Activated T-cell treated with anti-CD3 and anti-CD28 coated beads for 1 hour (primary cell): ENCODE measurements around the gene MPND.
A peak's percentile ranks its signal among the peaks of the same experiment; 100 is the strongest.

Experiments
- DNase-seq: peaks from one replicate; pipeline ENCODE4 v3.0.0-alpha.2; 2020; ENCODE audit warnings: low read depth

The MPND gene

DNA sequence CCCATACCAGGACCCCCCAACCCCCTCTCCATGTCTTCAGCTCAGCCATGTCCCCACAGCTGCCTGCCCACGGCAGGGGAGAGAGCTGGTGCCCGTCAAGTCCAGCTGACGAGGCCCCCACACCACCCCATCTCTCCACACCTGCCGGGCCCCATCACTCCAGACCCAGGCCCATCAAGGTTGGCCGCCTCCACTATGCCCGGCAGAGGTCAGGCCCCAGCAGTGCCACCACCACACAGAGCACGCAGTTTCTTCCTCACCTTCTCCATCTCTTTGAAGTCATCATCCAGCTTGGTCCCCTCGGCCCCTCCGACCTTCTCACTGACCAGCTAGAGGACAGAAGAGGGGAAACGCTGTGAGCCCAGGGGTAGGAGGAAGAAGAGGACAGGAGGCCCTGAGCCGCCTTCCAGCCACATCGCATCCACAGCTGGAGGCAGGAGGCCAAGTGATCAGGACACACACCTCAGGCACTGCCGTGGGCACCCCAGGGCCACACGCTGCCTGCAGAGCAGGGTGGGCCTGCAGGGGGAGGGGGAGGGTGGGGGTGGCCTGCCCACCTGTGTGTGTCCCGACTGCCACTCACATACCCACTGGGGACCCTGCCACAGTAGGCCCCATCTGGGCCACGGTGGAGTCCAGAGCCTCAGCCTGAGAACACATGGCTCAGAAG lies 23.4 kb downstream of the MPND start:
- DNase-seq = no peak

DNA sequence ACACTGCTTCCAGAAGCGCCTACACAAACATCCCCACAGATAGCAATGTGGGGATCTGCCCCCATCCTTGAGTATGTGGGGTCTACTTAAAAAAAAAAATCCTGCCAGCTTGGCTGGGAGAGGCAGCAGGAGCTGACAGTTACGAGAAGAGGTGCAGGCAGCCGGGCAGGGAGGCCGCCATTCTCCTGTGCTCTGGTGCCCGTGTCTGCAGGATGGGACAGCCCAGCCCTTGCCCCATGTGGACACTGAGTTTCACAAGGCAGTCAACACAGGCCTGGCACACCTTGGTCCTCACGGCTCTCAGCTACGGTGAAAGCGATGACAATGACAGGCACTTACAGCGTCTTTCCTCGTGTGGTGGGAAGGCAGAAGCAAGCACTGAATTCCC lies 24.0 kb downstream of the MPND start:
- DNase-seq = no peak

DNA sequence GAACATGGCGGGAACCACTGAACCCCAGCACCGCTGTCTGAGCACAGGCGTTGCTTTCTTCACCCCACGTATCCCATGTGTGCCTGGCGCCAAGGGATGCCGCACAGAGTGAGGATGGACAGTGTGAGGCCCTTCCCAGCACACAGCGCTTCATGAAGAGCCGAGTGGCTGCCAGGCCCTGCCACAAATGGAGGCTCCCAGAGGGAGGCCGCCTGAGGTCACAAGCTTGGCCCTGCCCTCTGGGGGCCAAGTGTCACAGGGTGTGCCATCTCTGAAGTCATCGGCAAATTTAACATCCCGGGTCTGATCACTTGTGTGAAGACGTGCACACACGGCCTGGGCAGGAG lies 24.4 kb downstream of the MPND start:
- DNase-seq = no peak

DNA sequence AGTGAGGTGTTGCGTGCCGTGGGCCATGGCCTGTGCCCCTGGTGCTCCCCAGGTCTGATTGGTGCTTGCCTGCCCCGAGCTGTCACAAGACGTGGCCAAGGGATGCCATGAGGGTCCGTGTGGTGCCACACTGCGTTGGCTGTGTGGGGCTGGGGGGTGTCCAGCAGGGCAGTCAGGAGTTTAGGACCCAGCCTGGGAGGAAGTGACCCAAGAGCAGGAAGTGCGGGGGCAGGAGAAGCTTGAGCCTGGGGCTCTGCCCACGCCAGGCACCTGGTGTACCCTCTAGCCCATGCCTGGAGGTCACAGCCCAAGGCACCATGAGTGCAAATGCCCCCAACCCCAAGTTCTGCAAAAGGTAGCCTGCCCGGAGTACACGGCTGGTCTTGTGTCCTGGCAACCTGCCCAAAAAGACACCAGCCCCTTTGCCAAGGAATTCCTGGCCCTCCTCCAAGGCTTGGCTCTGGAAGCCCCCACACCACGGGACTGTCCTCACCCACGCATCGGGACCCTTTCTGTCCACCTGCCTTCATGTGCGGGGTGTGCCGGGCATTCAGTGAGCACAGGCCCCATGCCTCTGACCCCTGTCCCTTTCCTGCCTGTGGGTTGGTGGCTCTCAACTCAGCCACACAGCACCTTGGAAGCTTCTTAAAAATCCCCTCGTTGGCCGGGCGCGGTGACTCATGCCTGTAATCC lies 24.9 kb downstream of the MPND start:
- no peak for DNase-seq

DNA sequence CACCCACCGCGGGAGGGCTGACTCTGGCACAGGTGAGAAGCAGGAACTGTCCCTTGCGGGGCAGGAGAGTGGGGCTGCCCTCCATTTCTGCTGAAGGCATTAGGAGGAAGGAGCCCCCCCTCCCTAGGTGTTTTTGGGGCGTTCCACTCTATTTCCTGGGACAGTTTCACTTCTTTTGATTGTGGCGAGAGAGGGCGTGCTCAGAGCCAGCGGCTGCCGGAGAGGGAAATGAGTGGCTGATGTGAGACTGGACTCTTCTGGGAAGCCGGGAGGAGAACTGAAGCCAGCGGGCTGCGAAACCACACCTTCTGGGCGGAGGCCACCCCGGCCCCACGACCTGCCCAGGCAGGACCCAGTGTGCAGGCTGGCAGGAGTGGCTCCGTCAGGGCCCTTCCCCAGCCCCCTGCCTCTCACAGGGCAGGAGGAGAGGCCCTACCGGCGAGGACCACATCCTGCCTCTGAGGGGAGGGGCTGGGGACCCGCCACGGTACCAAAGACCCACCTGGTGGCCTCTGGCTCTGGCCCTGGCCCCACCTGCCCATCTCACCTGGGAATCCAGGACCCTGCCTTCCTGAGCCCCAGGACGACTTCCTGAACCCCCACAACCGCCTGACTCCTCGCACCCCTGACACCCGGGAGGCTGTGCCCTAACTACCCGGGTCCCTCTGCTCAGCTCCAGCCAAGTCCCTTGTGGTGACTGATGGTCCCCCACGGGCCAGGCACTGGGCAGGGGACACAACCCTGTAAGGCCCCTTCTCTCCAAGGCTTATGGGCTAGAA lies 25.9 kb downstream of the MPND start:
- peak; percentile 36 for DNase-seq

DNA sequence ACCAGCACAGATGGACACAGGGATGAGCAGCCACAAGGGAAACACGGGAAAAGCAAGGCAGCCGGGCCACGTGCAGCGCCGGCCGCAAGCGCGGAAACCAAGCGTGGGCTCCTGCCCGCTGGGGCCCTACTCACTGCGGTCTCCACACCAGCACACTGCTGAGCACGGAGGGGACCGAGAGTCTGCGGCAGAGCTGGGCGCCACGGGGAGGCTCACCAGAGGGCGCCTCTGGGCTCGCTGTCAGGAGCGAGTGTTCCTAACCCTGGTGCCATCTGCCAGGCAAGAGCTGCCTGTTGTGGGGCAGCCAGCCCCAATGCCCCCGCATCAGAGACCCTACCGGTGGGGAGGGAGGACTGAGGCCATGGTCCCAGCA lies 26.5 kb downstream of the MPND start:
- peak; percentile 61 for DNase-seq

DNA sequence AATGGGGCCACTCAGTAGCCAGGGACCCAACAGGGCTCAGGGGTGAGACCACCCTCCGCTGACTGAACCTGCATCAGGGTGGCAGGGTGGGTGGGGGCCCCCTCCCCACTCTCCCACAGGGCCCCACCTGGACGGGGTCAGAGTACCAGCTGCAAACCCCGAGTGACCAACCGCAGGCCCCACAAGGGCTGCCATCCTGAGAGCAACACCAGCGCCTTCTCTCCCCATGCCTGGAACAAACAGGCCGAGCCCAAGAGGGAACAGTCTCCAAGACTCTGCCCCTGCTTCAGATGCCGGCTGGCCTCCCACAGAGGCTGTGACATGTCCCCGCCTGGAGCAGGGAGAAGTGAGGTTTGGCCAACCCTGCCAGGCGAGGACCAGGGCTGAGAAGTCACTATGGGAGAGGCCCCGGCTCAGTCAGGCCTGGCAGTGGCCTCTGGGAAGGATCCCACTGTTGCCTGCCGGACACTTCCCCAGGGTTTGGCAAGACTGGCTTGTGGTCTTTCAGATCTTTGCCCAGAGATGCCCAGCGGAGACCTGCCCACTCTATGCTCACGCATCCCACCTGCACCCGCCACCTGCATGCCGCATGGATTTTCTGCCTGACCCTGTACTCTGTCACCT lies 27.2 kb downstream of the MPND start:
- DNase-seq = no peak

DNA sequence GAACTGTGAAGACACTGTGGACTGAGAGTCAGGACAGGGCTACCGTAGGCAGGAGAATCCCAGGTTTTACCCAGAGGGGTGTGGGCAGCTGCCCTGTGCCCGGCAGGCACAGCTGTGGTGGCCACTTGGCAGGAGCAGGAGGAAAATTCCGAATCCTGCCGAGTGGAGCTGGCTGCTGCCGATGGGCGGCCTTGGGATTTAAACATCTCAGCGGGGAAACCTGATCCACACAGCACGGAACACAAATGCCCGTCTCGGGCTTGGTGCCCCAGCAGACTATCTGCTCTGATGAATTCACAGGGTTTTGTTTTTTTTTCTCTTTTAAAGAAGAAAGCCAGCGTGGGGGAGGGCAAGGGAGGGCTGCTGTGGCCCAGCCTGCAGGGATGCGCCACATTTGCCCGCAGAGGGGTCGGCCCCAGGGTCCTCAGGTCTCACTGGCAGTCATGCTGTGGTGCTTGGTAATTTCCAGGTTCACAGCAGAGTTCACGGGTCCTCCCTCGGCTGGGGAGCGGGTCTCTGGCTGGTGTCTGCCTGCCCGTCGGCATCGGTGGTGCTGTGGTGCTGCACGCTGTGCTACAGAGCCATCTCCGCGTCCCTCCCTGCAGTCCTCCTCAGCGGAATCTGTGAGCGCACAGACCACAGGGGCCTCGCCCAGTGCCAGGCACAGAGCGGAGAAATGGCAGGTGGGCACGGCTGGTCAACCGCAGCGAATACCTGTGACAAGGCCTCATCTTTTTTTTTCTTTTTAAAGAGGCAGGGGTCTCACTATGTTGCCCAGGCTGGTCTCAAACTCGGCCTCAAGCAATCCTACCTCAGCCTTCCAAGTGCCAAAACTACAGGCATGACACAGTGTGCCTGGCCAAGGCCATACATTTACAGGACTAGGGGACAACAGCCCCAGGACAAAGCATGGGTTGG lies 28.1 kb downstream of the MPND start:
- no peak for DNase-seq

DNA sequence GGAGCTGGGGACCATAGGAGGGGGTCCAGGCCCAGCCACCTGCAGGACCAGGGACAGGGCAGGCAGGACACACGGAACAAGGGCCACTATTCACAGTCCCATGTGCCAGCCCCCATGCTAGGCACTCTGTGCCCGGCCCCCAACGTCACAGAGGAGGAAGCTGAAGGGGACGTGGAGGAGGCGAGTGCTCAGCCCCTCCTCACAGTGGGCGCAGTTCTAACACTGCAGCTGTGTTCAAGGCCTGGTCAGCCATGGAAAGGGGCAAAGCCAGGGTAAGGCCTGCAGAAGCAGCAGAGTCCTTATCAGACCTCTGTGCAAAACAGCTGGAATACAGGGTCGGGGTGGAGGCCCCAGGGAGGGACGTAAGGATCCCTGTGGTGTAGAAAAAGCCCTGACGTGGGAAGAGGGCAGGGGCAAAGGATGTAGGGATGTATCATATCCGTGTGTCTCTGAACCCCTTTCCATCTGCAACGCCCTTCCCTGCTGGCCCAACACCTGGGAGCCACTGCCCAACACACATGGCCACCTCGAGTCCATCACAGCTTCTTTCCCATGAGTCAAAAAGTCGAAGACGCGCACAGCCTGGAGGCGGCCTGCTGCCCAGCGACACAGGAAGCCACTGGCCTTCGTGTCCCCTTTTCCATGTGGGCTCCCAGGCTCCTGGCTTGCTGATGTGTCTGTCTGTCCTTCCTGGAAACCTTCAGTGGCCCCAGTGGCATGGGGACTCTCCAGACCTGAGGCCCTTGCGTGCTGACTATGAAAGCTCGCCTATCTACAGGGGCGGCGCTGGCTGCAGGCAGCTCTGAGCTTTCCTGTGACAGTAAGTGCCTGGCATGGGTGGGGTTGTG lies 29.0 kb downstream of the MPND start:
- DNase-seq = no peak

DNA sequence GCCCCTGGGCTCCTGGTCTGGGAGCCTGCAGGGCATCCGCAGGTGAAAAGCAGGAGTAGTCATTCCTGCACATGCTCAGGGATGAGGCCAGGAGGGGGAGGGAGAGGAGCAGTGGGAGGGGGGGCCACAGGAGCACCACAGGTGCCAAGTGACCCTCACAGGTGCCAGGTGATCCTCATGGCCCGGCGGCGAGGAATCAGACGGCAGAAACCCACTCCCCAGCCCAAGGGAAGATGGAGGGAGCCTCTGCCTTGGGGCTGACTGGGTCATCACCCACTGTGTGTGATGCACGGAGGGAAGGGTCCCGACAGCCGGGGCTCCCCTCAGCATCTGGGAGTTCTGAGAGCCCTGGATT lies 29.6 kb downstream of the MPND start:
- DNase-seq = no peak

DNA sequence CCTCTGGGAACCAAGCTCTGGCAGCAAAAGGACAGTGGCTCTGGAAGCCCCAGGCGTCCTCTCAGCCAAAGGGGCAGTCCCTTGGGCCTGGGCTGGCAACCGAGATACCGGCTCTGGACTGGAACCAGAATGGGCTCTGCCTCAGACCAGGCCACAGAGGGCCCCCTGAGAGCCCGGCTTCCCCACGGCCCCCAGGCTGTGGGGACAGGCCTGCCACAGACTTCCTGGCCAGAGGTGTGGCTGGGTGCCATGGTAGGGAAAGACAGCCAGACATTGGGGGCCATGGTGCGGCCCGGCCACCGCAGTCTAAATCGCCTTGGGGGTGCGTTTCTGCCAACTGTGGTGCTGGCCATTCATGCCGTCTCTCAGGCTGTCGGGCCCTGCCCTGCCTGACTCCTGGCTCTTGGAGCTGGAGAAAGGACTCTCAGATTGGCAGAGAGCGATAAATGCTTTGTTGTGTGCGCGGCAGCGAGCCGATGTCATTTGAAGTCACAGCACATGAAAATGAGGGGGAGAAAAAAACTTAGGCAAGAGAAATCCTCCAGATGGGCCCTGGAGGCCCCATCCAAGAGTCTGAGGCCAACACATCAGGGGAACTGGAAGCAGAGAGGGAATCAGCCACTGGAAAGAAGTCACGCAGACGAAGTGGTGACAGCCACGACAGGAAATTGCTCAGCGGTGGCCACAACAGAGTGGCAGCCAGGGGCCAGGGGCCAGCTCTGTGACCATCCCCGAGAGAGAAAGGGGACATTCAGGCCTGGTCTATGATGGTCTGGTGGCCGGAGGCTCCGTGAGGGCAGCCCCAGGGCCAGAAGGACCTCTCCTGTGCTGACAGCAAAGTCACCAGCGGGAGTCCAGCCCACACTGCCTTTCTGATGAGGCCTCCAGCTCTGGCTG lies 30.5 kb downstream of the MPND start:
- DNase-seq = no peak

DNA sequence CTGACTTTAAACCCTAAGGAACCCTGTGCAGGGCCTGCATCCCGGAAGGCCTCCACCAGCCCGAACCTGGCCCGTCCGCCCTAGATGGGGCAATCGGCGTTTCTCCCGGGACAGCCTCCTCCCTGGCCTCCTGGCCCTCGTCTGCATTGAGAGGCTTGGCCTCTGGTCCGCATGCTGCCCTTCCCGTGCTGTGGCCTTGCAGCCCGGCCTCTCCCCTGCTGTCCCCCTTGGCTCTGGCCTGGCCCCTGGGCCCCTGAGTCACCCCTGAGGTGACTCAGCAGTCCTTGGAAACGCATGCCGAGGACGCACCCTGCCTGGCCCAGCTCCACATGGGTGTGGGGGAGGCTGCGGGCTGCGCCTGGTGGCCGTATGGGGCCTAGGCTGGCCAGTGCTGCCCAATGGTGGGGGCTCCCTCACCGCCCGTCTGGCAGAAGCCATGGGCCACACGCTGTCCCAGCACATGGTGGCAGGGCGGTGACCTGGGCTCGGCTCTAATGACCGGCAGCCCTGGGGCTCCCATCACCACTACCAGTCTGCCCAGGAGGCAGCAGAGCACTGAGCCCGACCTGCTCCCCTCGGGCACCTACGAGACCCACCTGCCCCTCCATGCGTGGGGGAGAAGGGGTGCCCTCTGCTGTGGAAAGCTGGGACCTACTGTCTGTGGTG lies 31.3 kb downstream of the MPND start:
- DNase-seq = no peak

DNA sequence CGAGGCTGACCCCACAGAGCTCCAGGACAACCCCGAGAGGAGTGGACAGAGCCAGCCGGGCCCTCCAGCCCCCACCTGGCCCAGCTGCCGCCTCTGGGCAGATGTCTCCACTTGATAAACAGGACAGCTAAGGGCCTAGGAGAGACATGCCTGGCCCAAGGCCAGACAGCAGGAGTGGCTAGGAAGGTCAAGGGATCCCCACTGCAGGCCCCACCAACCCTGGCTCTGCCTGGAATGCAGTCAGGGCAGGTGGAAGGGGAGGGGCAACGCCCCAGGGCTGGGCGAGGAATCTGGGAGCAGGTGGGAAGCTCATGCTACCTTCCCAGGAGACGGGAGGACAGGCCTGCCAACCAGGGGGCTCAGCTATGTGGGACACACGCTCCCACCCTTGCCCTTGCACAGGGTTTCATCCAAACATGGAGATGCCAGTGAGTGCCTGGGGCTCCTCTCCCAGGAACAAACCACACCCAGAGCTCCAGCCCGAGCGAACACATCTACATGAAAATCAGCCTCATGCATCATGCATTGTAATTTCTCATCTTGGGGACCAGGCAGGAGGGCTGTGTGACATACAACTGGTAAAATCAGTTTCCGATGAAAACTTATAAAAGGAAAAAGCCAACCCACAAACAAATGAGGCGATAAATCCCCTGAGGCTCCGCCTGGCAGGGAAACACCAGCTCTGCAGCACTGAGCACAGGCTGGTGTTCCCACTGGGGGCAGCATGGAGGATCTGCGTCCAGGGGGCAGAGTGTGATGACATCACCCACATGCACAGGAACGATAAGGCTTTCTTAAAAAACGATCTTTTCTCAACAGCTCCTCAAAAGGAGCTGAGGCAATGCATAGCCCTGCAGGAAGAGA lies 32.0 kb downstream of the MPND start:
- no peak for DNase-seq

DNA sequence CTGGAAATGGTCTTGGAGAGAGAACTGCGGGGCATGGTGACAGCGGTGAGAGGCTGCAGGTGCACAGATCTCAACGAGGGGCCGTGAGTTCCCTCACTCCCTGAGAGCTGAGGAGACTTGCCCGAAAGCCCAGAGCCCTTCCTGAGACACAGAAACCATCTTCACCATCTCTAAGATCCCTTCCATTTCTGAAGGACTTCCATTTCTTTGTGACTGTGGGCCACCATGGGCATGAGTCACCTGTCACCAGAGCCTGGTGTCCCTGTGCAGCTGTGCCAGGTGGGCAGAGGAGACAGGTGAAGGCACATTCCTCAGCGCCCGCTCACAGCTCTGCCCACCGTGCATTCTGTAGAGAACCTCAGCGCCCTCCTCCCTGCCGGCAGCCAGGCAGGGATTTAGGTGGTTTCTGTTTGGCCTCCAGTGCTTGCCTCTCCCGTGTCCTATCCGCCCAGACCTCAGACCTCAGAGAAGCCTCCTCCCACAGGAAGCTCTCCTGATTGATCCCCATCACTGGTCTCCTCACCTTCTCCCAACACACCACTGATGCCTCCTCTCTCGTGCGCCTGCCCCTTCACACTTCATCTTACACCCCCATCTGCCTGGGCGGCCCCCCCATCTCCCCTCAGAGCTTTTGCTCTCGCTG lies 32.8 kb downstream of the MPND start:
- no peak for DNase-seq

DNA sequence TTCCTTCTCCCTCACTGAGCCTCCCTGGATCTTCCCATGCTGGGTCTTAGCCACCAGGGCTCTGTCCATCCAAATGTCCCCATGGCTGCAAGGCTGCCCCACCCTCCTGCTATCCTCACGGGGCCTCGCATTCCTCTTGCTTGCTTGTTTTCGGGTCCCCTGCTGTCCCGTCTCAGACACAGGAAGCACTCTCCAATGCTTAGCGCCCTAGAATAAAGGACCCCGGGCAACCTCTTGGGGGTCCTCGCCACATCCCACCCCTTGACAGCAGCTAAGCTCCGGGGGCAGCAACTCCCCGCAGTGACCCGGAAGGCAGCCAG lies 33.3 kb downstream of the MPND start:
- no peak for DNase-seq

DNA sequence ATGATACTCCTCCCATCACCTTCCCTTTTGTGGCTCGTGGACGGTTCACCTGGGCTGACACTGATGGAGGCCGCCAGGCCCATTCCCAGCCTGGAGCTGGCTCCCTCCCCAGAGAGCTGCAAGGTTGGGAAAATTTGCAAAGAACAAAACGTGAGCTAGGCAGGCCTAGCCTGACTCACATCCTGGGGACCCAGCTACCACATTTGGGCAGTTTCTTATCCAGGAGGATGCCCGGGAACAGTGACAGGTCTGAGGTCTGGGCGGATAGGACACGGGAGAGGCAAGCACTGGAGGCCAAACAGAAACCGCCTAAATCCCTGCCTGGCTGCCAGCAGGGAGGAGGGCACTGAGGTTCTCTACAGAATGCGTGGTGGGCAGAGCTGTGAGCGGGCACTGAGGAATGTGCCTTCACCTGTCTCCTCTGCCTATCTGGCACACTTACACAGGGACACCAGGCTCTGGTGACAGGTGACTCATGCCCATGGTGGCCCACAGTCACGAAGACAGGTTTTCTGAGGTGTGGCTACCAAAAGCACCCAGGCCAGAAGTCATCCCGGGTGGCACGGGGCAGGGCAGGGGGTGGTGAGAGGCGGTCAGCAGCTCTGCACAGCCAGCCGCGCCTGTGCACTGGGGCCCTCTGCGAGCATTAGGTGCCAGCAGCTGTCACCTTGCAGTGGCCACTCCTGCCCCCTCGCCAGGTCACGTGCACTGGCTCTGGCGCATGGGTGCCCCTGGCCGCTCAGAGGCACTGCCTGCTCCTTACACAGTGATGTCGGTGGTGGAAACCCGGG lies 33.8 kb downstream of the MPND start:
- DNase-seq = no peak

DNA sequence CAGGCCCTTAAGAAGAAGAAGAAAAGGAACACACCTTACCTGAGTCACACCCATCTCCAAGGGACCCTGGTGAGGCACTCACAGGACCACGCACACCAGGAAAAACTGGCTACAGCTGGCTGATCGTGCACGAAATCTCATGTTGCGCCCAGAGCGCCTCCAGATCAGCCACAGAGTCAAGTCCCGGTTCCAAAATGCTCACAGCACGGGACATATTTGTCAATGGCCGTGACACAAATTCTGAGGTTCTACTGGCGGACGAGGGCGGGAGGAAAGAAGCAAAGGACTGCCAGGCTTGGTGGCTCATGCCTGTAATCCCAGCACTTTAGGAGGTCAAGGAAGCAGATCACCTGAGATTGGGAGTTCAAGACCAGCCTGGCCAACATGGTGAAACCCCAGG lies 35.5 kb downstream of the MPND start:
- no peak for DNase-seq
